ENCODE measurements around the gene DNAJA3. TPM values are rescaled to one million over a fixed set of nuclear protein-coding genes. Genes with fewer than 3 reads are reported as not detected.

The DNAJA3 gene
- total and polyA plus RNA-seq, 12 donors: 29.0 to 76.7 (median 71.4) TPM

- Histone ChIP-seq H3K4me1 (peaks cover 0 to 11% (median 4%) of the 10 kb centered on the region in 9 donors), H3K4me3 (peak overlapping the region in 1 of 10 donors; percentile 26), H3K27me3 (no peaks in the 10 kb centered on the region), H3K27ac (no peak overlapping the region), H3K36me3 (peaks cover 0 to 100% (median 8%) of the 10 kb centered on the region in 9 donors), H3K9me3 (no peaks in the 10 kb centered on the region)
- ATAC-seq (peak; percentile 93 to 97 (median 95)), DNase-seq (peak; percentile 79 to 89)
- 24% methylated on average over 25 to 29 of the region's 29 CpGs for WGBS, 2 donors
- peak; percentile 80 to 95 (median 91) for TF ChIP-seq CTCF (IDR thresholded peaks at IDR 0.05)
- intact Hi-C loops (cut with DNase I): loop anchor here (1.0 to 10.0 kb wide), 7 partner anchors 43 to 200 kb away; no protein-coding TSS in a partner anchor
These were observed 23.1 kb upstream of the DNAJA3 start for GRCh38 chr16:4402439-4403132.

- peaks cover 0 to 17% (median 7%) of the 10 kb centered on the region in 9 donors for H3K4me1 ChIP-seq
- H3K36me3 ChIP-seq: peaks cover 0 to 100% (median 14%) of the 10 kb centered on the region in 9 donors
- H3K9me3 ChIP-seq: no peaks in the 10 kb centered on the region
- H3K27ac ChIP-seq: no peak overlapping the region
- ATAC-seq (peak in 2 of 8 donors; percentile 10 to 12), DNase-seq (no peak)
- intact Hi-C loops (cut with DNase I): loop anchor here (1.0 to 10.0 kb wide), 7 partner anchors 44 to 201 kb away; no protein-coding TSS in a partner anchor
- H3K27me3 ChIP-seq: no peaks in the 10 kb centered on the region
- no peak overlapping the region for H3K4me3 ChIP-seq
- WGBS, 2 donors: 82 to 83% methylated on average over 24 of the region's 24 CpGs
- TF ChIP-seq CTCF (IDR thresholded peaks at IDR 0.05): no peak
These were observed 22.3 kb upstream of the DNAJA3 start for GRCh38 chr16:4403133-4403949.

- Histone ChIP-seq H3K27ac (no peak overlapping the region), H3K4me1 (peaks cover 6 to 26% (median 17%) of the 10 kb centered on the region in 9 donors), H3K27me3 (no peaks in the 10 kb centered on the region), H3K4me3 (no peak overlapping the region), H3K9me3 (no peaks in the 10 kb centered on the region), H3K36me3 (peaks cover 0 to 99% (median 14%) of the 10 kb centered on the region in 9 donors)
- DNase-seq (no peak), ATAC-seq (peak in 1 of 8 donors; percentile 24)
- TF ChIP-seq CTCF (IDR thresholded peaks at IDR 0.05): peak in 8 of 9 donors; percentile 9 to 64 (median 54)
- whole genome bisulfite sequencing, 2 donors: 77 to 81% methylated on average over 20 of the region's 20 CpGs
- intact Hi-C loops (cut with DNase I): loop anchor here (5.0 to 10.0 kb wide), 5 partner anchors 110 to 202 kb away; no protein-coding TSS in a partner anchor
These were observed 21.3 kb upstream of the DNAJA3 start for GRCh38 chr16:4404247-4404966.

All from heart right ventricle (tissue), 16 donors.